A549 (cell line): ENCODE measurements around the gene MCRS1. TPM values are rescaled to one million over a fixed set of nuclear protein-coding genes. Genes with fewer than 3 reads are reported as not detected.

Experiments
- ATAC-seq, 2 experiments: fragments of 200-7000 bp in 1 of 2; fragments of >200 bp in 1 of 2; cut with Nextera tagmentation in 1 of 2; cut with Tn5 transposase in 1 of 2; 3 replicates each; pipeline versions ENCODE4 v1.8.0 to v1.9.1; 2018 to 2020; ENCODE audit warnings: mild to moderate bottlenecking in 1 of 2, moderate library complexity in 1 of 2
- CTCF ChIA-PET: fragments of 300-600 bp; sonication (Branson Sonifier 250); formaldehyde crosslinking; extraction: SDS; loops from one replicate; lab custom pipeline; 2021; ENCODE audit warnings: antibody characterized with exemption, inconsistent platforms; lab: Yijun Ruan, JAX
- POLR2A ChIA-PET: fragments of 350-600 bp; formaldehyde crosslinking; extraction: SDS; loops from one replicate; lab custom pipeline; 2021; ENCODE audit warnings: antibody characterized with exemption, inconsistent platforms; lab: Yijun Ruan, JAX
- DNase-seq, 2 experiments: peaks; one replicate each; pipeline versions ENCODE4 v3.0.0 to v3.0.0-alpha.2; 2011 to 2016; ENCODE audit warnings: low read depth in 1 of 2, low spot score in 1 of 2
- FAIRE-seq: peaks from 2 replicates; lab custom pipeline; 2011; peaks lifted over from hg19 to GRCh38; lab: Jason Lieb, UNC
- H3K27ac ChIP-seq, 2 experiments: fragments of >200 bp; sonication (Bioruptor Twin); formaldehyde crosslinking; 3 replicates each; pipeline ENCODE4 v1.5.1; 2016 to 2017
- H3K4me1 ChIP-seq: fragments of >200 bp; sonication (Bioruptor Twin); formaldehyde crosslinking; 3 replicates; pipeline ENCODE4 v1.6.1; 2016
- H3K4me2 ChIP-seq: fragments of >200 bp; sonication (Bioruptor Twin); formaldehyde crosslinking; 3 replicates; pipeline ENCODE4 v1.6.1; 2016
- H3K4me3 ChIP-seq: fragments of >200 bp; sonication (Bioruptor Twin); formaldehyde crosslinking; 3 replicates; pipeline ENCODE4 v1.5.1; 2016
- H3K9me3 ChIP-seq: fragments of >200 bp; sonication (Bioruptor Twin); formaldehyde crosslinking; 3 replicates; pipeline ENCODE4 v1.6.1; 2016
- CHD2 ChIP-seq: fragments of 150-350 bp; IDR thresholded peaks from 2 replicates; pipeline ENCODE4 v1.6.1; 2014; ENCODE audit warnings: low read length; ENCODE audit not compliant: partially characterized antibody
- ESRRA ChIP-seq: fragments of 150-350 bp; IDR thresholded peaks from 2 replicates; pipeline ENCODE4 v1.6.1; 2014; ENCODE audit warnings: mild to moderate bottlenecking, low read length, borderline replicate concordance
- GATA3 ChIP-seq: IDR thresholded peaks from 2 replicates; pipeline ENCODE4 v1.6.1; 2012; ENCODE audit warnings: borderline replicate concordance
- HDAC2 ChIP-seq: fragments of 200-600 bp; sonication (generic); IDR thresholded peaks from 2 replicates; pipeline ENCODE4 v1.6.1; 2016
- HOXA7 ChIP-seq: fragments of 250-450 bp; sonication (Bioruptor Pico); IDR thresholded peaks from 2 replicates; pipeline ENCODE4 v1.5.0; 2020; ENCODE audit warnings: mild to moderate bottlenecking, moderate library complexity
- JUNB ChIP-seq: fragments of >200 bp; sonication (Bioruptor Twin); formaldehyde crosslinking; IDR thresholded peaks from 2 replicates; pipeline ENCODE4 v1.6.1; 2016
- KDM1A ChIP-seq: fragments of 200-600 bp; sonication (generic); IDR thresholded peaks from 2 replicates; pipeline ENCODE4 v1.6.1; 2016; ENCODE audit warnings: low read depth, mild to moderate bottlenecking
- KDM5A ChIP-seq: fragments of 200-600 bp; sonication (generic); IDR thresholded peaks from 2 replicates; pipeline ENCODE4 v1.6.1; 2016; ENCODE audit warnings: antibody characterized with exemption, mild to moderate bottlenecking
- POLR2A ChIP-seq: IDR thresholded peaks from 2 replicates; pipeline ENCODE4 v1.6.1; 2012; ENCODE audit warnings: mild to moderate bottlenecking, low read length
- POLR2AphosphoS2 ChIP-seq: conservative IDR thresholded peaks from 2 replicates; pipeline ENCODE4 v1.6.1; 2012; ENCODE audit warnings: low read length, improper control_type of control experiment, inconsistent platforms
- RAD21 ChIP-seq, 2 experiments: fragments of >200 bp in 1 of 2; sonication (Bioruptor Twin) in 1 of 2; formaldehyde crosslinking in 1 of 2; IDR thresholded peaks in 1 of 2; conservative IDR thresholded peaks in 1 of 2; 2 replicates in 1 of 2; 3 replicates in 1 of 2; pipeline ENCODE4 v1.6.1; 2012 to 2018; ENCODE audit warnings: inconsistent platforms in 1 of 2
- RARB ChIP-seq: fragments of 250-450 bp; sonication (Bioruptor Pico); IDR thresholded peaks from 2 replicates; pipeline ENCODE4 v1.8.0; 2021; ENCODE audit warnings: mild to moderate bottlenecking, moderate library complexity
- SMC3 ChIP-seq: fragments of >200 bp; sonication (Bioruptor Twin); formaldehyde crosslinking; IDR thresholded peaks from 3 replicates; pipeline ENCODE4 v1.6.1; 2018; ENCODE audit warnings: inconsistent platforms
- ZFP36 ChIP-seq: fragments of 450-650 bp; IDR thresholded peaks from 2 replicates; pipeline ENCODE4 v1.6.1; 2014; ENCODE audit warnings: borderline replicate concordance; ENCODE audit not compliant: partially characterized antibody
- ZNF302 ChIP-seq: fragments of 250-450 bp; sonication (Bioruptor Pico); IDR thresholded peaks from 2 replicates; pipeline ENCODE4 v1.9.0; 2021; ENCODE audit warnings: inconsistent platforms, mild to moderate bottlenecking, moderate library complexity
- WGBS: methylation state at CpG from one replicate; pipeline ENCODE4 v1.1.6; 2017; ENCODE audit errors: missing lambda C conversion rate; 5-methylcytosine and 5-hydroxymethylcytosine counted together
- polyA plus RNA-seq, 4 experiments: library from polyadenylated mRNA; depleted of rRNA in 3 of 4; stranded (reverse); fragments of >200 nt; fragmentation: RNase III in 1 of 4; extraction: RNeasy Plus Mini Kit Qiagen cat#74134 plus additional on column Dnase treatment in 1 of 4; gene quantifications; 2 replicates in 3 of 4; 3 replicates in 1 of 4; pipeline ENCODE4 v1.2.3, GENCODE V29; 2011 to 2017
- TF ChIP-seq, protein P1 (sequence below): IDR thresholded peaks from 2 replicates; pipeline ENCODE4 v1.6.1; 2012
- TF ChIP-seq, protein P2 (sequence below): fragments of >200 bp; sonication (Bioruptor Twin); formaldehyde crosslinking; IDR thresholded peaks from 3 replicates; pipeline ENCODE4 v1.5.1; 2016
- TF ChIP-seq, protein P3 (sequence below): fragments of 450-650 bp; IDR thresholded peaks from 2 replicates; pipeline ENCODE4 v1.6.1; 2014; ENCODE audit warnings: antibody characterized with exemption
- TF ChIP-seq, protein P4 (sequence below): fragments of 250-450 bp; sonication (Bioruptor Pico); IDR thresholded peaks from 2 replicates; pipeline ENCODE4 v1.5.0; 2020; ENCODE audit warnings: low read depth, mild to moderate bottlenecking, moderate library complexity

MCRS1 gene
- polyA plus RNA-seq, 2 of the 4 experiments (the other 2 are of a cell fraction) = 64.1 to 68.5 TPM

DNA sequence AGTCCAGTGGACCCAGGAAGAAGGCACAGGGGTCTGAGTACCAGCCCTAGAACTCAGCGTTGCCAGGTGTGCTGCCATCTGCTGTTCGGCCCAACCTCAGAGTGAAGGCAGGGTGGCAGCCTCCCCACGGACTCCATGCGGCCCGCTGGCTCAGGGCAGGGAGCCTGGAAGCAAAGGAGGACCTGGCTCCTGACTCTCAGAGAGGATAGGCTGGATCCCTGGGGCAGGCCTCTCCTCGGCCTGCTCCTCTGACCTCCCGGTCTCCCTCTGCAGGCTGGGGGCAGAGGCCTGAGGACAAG, 10.1 kb downstream of the MCRS1 start:
- no peak for FAIRE-seq
- peak in 1 of 2 experiments; percentile 58 for DNase-seq
- Histone ChIP-seq H3K4me2 (no peak overlapping the region), H3K4me1 (no peaks in the 10 kb centered on the region), H3K27ac (no peak overlapping the region), H3K4me3 (no peak overlapping the region), H3K9me3 (no peaks in the 10 kb centered on the region)
- ChIA-PET POLR2A (interaction anchor here (1.1 kb wide), 1 partner anchor 199 kb away, joined by 5 read pairs; no protein-coding TSS in a partner anchor), CTCF (interaction anchor here (0.6 to 11.4 kb wide), 15 partner anchors 9 to 342 kb away, joined by 3 to 91 read pairs (median 4); partner anchors contain the start of gene KCNH3)
- 41% methylated on average over 2 of the region's 7 CpGs for WGBS
- ATAC-seq = peak; percentile 49 to 69
- peak; percentile 21 to 39; a peak in 2 of 5 replicates for TF ChIP-seq RAD21 (conservative IDR thresholded peaks at IDR 0.05 in 1 of 2, IDR thresholded peaks at IDR 0.05 in 1 of 2)
- TF ChIP-seq, protein P1, sequence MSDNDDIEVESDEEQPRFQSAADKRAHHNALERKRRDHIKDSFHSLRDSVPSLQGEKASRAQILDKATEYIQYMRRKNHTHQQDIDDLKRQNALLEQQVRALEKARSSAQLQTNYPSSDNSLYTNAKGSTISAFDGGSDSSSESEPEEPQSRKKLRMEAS = peak; percentile 26; the same call in 1 of the 2 replicates
- TF ChIP-seq SMC3 = peak; percentile 48
- TF ChIP-seq KDM5A = no peak
- TF ChIP-seq, protein P2, sequence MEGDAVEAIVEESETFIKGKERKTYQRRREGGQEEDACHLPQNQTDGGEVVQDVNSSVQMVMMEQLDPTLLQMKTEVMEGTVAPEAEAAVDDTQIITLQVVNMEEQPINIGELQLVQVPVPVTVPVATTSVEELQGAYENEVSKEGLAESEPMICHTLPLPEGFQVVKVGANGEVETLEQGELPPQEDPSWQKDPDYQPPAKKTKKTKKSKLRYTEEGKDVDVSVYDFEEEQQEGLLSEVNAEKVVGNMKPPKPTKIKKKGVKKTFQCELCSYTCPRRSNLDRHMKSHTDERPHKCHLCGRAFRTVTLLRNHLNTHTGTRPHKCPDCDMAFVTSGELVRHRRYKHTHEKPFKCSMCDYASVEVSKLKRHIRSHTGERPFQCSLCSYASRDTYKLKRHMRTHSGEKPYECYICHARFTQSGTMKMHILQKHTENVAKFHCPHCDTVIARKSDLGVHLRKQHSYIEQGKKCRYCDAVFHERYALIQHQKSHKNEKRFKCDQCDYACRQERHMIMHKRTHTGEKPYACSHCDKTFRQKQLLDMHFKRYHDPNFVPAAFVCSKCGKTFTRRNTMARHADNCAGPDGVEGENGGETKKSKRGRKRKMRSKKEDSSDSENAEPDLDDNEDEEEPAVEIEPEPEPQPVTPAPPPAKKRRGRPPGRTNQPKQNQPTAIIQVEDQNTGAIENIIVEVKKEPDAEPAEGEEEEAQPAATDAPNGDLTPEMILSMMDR = peak; percentile 46

DNA sequence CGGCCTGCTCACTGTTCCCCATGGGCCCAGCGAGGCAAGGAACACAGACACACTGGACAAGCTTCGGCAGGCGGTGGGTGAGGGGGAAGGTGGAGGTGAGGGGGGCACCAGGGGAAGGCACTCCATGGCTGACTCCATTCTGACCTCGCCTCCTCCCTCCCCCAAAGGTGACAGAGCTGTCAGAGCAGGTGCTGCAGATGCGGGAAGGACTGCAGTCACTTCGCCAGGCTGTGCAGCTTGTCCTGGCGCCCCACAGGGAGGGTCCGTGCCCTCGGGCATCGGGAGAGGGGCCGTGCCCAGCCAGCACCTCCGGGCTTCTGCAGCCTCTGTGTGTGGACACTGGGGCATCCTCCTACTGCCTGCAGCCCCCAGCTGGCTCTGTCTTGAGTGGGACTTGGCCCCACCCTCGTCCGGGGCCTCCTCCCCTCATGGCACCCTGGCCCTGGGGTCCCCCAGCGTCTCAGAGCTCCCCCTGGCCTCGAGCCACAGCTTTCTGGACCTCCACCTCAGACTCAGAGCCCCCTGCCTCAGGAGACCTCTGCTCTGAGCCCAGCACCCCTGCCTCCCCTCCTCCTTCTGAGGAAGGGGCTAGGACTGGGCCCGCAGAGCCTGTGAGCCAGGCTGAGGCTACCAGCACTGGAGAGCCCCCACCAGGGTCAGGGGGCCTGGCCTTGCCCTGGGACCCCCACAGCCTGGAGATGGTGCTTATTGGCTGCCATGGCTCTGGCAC, 10.6 kb downstream of the MCRS1 start:
- ATAC-seq = no peak
- ChIA-PET CTCF (interaction anchor here (0.5 to 11.4 kb wide), 18 partner anchors 10 to 395 kb away, joined by 3 to 91 read pairs (median 4); partner anchors contain the start of gene KCNH3), POLR2A (no interaction called here)
- H3K27ac ChIP-seq = no peak overlapping the region
- no peaks in the 10 kb centered on the region for H3K4me1 ChIP-seq
- no peak for FAIRE-seq
- TF ChIP-seq ESRRA (no peak), HDAC2 (no peak), RARB (CRISPR knock-in tag) (no peak)
- H3K4me2 ChIP-seq = no peak overlapping the region
- H3K4me3 ChIP-seq = no peak overlapping the region
- no peaks in the 10 kb centered on the region for H3K9me3 ChIP-seq
- DNase-seq = no peak
- WGBS = 90% methylated on average over 17 of the region's 18 CpGs

DNA sequence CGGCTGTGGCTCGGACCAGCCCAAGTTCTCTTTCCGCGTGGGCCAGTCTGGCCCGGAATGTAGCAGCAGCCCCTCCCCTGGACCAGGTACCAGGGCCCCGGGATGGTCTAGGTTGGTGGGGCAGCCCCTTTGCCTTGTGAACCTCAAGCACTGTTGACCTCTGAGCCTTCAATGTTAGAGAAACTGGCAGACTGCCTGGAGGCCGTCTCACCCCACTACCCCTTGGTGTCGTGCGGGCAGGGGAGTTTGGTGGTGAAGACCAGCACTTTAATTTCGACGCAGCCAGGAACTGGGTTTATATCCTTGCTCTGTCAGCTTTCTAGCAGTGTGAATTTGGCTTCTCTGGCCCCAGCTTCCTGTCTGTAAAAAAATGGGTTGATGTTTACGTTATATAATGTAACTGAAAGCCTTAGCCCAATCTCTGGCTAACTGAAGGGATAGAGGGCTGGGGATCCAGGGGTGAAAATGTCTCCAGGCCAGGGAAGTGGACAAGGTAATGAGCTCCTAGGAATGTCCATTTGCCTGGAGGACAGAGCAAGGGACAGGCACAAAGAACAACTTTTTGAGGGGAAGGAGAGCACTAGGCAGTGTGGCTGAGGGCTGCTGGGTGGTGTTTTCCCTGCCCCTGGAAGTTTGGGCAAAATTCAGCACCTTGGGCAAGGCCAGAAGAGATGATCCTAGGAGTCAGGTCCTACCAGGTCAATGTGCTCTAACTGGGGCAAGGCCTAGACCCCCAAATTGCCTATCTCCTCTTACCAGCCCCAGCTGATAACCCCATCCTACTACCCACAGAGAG, 11.4 kb downstream of the MCRS1 start:
- H3K9me3 ChIP-seq = no peaks in the 10 kb centered on the region
- FAIRE-seq (no peak), ATAC-seq (no peak), DNase-seq (no peak)
- CTCF ChIA-PET = interaction anchor here (0.5 to 11.4 kb wide), 17 partner anchors 12 to 394 kb away, joined by 3 to 91 read pairs (median 5); no protein-coding TSS in a partner anchor
- no peak for TF ChIP-seq ZFP36
- TF ChIP-seq, protein P3, sequence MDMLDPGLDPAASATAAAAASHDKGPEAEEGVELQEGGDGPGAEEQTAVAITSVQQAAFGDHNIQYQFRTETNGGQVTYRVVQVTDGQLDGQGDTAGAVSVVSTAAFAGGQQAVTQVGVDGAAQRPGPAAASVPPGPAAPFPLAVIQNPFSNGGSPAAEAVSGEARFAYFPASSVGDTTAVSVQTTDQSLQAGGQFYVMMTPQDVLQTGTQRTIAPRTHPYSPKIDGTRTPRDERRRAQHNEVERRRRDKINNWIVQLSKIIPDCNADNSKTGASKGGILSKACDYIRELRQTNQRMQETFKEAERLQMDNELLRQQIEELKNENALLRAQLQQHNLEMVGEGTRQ = no peak
- no peak for TF ChIP-seq POLR2A
- TF ChIP-seq GATA3 = no peak
- no peak for TF ChIP-seq KDM1A
- TF ChIP-seq ZNF302 (CRISPR knock-in tag) = no peak
- TF ChIP-seq HOXA7 = no peak
- no peak for TF ChIP-seq CHD2
- no peak for TF ChIP-seq JUNB
- no peak for TF ChIP-seq POLR2AphosphoS2
- TF ChIP-seq, protein P4, sequence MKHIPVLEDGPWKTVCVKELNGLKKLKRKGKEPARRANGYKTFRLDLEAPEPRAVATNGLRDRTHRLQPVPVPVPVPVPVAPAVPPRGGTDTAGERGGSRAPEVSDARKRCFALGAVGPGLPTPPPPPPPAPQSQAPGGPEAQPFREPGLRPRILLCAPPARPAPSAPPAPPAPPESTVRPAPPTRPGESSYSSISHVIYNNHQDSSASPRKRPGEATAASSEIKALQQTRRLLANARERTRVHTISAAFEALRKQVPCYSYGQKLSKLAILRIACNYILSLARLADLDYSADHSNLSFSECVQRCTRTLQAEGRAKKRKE = no peak
- no peak overlapping the region for H3K4me2 ChIP-seq
- 84% methylated on average over 9 of the region's 12 CpGs for WGBS
- H3K4me1 ChIP-seq = no peaks in the 10 kb centered on the region
- no peak overlapping the region for H3K27ac ChIP-seq
- POLR2A ChIA-PET = no interaction called here
- H3K4me3 ChIP-seq = no peak overlapping the region
